PC-9 (cell line): ENCODE measurements around the gene SLCO6A1.

Experiments
- EZH2 ChIP-seq: fragments of 200-600 bp; sonication (generic); IDR thresholded peaks from 2 replicates; pipeline ENCODE4 v1.8.0; 2017; ENCODE audit warnings: antibody characterized with exemption, low read depth
- TF ChIP-seq, protein P1 (sequence below): fragments of 200-600 bp; sonication (generic); conservative IDR thresholded peaks from 2 replicates; pipeline ENCODE4 v1.6.1; 2017; ENCODE audit warnings: mixed run types, antibody characterized with exemption, mild to moderate bottlenecking, moderate library complexity

DNA sequence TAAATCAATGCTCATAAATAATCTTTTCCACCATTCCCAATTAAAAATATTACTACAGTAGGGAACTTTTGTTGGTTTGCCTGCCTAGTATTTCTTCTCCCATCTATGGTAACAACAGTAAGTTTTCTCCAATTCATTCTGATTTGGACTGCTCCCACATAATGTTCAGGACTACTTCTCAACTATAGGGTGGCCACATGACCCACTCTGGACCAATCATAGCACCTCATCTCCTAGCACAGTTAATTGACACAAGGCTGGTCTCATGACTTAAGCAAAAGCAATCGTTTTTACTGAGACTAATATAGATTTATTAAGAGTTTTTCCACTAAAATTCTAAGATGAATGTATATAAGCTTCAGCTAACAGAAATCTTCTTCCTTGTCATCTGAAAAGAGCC, 28.7 kb upstream of the SLCO6A1 start:
- TF ChIP-seq, protein P1, sequence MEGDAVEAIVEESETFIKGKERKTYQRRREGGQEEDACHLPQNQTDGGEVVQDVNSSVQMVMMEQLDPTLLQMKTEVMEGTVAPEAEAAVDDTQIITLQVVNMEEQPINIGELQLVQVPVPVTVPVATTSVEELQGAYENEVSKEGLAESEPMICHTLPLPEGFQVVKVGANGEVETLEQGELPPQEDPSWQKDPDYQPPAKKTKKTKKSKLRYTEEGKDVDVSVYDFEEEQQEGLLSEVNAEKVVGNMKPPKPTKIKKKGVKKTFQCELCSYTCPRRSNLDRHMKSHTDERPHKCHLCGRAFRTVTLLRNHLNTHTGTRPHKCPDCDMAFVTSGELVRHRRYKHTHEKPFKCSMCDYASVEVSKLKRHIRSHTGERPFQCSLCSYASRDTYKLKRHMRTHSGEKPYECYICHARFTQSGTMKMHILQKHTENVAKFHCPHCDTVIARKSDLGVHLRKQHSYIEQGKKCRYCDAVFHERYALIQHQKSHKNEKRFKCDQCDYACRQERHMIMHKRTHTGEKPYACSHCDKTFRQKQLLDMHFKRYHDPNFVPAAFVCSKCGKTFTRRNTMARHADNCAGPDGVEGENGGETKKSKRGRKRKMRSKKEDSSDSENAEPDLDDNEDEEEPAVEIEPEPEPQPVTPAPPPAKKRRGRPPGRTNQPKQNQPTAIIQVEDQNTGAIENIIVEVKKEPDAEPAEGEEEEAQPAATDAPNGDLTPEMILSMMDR: no peak
- no peak for TF ChIP-seq EZH2
